DMS153 (cell line): ENCODE data around the gene ZNF687.
A peak's percentile ranks its signal among the peaks of the same experiment; 100 is the strongest.

Experiments used
- DNase-seq: peaks from one replicate; lab custom pipeline; 2025; lab: John Stamatoyannopoulos, UW

Gene ZNF687

DNA sequence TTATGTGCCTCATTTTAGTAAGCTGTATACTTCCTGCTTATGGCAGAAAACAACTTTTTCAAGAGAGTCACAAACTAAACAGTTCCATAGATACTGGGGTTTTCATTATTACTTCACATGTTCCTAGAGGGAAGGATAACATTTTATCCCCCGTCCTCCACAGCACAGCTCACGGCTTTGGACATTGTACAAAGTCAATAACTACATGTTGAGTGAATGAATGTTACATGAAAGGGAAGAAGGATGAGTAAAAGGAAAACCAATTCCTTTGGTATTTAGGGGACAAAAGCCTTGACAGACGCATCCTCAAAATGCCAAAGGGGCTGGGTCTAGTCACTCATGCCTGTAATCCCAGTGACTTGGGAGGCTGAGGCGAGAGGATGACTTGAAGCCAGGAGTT, 30.3 kb downstream of the ZNF687 start:
- DNase-seq: no peak

DNA sequence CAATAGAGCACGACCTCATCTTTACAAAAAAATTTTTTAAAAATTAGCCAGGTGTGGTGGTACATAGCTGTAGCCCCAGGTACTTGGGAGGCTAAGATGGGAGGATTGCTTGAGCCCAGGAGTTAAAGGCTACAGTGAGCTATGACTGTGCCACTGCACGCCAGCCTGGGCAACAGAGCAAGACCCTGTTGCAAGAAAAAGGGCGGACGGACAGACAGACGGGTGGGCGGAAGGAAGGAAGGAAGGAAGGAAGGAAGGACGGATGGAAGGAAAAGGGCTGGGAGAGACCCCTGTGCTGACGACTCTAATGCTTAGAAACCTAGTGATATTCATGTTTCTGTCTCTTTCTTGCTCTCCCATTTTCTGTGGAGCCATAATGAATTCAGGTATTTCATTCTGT, 30.7 kb downstream of the ZNF687 start:
- no peak for DNase-seq

DNA sequence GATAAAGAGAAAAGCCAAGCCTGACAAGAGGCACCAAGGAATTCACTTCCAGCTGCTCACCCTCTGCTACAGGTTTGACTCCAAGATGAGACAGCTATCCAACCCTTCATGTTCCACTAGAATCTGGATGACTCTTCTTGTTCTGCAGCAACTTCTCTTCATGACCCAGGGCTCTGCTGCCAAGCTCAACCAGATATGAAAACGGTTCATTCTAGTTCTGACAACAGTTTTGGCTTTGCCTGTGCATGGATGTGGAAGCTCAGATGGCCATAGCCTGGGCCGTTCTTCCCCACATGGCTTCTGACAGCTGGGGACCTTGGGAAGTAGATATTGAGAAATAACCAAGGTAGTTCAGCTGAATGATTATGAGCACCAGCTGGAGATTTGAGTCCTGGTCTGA, 31.4 kb downstream of the ZNF687 start:
- DNase-seq: no peak

DNA sequence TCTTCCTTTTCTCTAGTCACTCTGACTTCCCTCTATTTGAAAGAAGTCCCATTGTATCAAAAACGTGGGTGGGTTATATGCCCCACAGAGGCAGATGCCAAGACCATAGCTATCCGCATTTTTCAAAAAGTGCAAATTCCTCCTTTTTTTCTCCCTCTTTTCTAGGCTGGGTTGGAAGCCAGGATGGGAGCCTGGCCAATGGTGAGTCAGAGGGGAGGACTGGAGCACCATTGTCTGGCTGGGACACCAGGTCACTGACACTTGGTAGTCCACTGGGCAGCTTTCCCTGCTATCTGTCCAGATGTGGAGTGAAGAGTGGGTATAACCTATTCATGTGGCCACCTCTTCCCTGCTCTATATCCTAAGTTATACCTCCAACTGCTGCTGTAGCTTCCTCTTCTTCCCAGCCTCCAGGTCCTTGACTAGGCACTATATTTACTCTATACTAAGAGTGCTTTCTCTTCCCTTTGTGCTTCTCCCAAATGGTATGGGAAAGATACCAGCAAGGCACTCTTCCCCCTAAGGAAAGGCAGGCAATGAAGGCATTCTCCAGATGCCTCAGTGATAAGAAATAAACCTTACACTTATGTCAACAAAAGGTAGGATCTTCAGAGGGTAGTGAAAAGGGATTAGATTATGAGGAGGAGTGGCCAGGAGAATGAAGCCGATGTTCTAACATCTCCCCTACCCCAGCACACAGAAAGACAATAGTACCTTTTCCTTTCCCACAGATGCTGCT, 32.2 kb downstream of the ZNF687 start:
- DNase-seq: no peak

DNA sequence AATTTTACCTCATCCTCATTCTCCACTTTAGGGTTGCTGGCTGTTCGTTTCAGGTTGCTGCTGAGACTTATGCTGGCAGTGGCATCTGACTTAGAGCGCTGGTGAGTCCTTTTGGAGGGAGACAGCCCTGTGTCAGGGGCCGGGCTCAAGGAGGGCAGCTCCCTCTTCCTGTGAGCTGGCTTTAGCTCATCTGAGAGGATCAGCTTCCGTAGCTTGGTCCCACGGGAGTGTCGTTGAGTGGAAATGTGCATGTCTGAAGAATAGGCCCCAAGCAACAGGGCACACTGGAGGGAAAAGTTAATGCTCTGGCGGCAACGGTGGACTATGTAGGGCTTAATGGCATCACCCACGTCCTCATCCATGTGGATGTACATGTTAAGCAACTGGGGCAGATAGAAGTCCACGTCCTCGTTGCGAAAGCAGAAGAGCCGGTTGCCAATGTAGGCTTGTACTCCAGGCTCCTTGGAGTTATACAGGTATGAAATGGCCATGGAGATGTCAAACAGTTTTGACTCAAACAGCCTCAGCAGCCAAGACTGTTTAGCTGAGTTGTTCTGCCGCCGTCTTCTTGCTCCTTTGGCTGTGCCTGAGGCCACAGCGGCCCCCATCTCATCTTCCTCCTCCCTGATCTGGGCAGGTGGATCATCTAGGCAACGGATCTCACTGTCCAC, 33.6 kb downstream of the ZNF687 start:
- no peak for DNase-seq

DNA sequence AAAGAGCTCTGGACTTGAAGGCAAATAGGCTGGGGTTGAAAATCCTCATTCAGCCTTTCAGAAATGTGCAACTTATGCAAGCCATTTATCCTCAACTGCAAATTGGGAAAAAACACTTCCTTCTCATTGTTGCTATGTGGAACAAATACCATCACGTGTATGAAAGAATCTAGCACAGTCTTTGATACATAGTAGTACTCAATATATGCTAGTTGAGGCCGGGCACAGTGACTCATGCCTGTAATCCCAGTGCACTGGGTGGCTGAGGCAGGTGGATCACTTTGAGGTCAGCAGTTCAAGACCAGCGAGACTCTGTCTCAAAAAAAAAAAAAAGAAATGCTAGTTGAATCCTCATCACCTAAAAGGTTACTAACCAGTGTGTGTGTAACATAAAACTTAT, 36.9 kb downstream of the ZNF687 start:
- no peak for DNase-seq

DNA sequence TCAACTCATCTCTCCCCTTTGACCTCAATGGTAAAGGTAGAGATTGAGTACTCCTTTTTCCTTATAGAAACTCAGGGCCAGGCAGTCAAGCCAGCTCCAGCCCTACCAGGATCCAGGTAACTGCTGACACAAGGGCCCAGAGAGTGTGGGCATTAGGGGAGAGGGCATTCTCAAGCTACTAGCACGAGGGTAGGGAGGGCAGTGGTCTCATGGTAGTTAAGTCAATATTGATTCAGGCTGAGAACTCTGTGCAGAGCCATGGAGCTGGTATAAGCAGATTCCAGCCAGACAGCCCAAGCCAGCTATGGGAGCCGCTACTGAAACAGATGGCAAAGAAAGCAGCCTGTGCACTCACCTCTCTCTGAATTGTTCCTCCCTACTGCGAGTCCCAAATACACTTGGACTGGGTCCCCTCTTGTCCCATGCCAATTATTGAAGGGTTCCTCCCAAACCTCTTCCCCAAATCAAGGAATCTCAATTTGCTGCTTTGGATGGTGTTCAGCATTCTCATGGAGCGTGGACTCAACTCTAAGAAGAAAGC, 42.4 kb downstream of the ZNF687 start:
- DNase-seq: no peak

DNA sequence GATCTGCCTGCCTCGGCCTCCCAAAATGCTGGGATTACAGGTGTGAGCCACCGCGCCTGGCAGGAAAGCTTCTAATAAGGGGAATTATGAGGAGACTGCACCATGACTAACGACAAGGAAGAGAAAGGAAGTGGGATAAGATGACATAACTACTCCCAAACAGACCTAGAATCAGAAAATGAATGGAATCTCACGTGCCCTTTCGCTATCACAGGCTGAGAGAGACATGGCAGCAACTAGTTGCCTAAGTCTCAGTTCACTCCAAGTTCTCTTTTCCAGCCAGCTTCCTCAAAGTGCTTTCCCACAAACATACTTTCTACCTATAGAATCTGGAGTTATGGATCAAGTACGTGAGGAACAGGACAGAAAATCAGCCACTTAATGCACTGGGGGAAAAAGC, 43.1 kb downstream of the ZNF687 start:
- DNase-seq: no peak

DNA sequence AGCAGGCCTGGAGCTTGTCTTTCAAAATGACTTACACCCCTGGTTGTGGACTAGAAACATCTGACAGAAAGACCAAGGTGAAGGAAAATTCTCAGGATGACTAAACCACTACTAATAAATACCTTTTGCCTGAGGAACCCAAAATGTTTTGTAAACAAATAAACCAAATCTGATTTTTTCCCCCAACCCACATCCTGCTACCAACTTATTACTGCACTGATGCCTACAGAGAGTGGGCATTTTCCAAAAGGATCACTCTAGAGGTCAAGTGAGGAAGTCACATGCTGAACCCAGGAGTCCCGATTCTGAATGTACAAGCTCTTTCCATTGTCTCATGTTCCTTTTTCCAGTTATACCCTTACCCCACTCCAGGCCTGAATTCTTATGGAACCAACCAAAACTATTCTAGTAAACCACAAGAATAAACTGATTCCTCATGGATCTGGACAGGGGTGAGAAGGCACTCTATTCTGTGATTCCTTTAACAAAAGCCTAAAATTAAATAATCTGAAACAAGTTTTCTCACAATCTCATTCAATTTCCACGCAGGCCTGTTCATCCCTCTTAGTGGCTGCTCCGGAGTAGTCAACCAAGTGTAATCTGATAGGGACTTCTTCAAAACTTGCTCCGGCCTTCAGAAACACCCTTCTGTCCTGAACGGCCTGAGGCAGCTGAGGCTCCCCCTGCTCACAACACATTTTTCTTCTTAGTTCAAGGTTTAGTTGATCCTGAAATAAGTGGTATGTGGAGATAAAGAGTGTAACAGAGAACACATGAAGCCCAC, 43.7 kb downstream of the ZNF687 start:
- DNase-seq: no peak

DNA sequence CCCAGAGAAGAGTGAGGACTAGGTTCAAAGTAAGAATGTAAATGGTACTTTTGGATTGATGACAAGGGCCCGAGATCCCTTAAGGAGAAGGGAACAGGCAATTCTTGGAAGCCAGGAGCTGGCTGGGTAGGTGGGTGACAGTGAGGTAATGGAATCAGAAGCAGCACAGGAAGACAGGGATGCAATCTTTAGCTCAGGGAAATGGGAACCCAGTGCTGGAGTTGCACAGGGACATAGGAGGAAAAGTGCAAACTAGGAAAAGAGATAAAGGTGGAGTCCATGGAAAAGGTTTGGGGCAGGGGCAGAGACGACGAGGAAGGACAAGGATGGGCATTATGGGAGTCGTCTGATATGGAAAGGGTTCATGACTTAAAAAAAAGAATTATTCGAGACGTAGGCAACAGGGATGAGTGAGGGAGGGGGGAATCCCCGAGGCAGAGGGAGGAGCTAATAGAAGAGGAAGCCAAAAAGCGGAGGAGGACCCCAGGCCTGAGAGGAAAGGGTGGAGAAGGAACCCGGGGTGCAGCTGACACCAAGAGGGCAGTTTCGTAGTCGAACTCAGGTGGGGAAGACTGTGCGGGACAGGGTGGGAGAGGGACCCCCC, 44.6 kb downstream of the ZNF687 start:
- no peak for DNase-seq

DNA sequence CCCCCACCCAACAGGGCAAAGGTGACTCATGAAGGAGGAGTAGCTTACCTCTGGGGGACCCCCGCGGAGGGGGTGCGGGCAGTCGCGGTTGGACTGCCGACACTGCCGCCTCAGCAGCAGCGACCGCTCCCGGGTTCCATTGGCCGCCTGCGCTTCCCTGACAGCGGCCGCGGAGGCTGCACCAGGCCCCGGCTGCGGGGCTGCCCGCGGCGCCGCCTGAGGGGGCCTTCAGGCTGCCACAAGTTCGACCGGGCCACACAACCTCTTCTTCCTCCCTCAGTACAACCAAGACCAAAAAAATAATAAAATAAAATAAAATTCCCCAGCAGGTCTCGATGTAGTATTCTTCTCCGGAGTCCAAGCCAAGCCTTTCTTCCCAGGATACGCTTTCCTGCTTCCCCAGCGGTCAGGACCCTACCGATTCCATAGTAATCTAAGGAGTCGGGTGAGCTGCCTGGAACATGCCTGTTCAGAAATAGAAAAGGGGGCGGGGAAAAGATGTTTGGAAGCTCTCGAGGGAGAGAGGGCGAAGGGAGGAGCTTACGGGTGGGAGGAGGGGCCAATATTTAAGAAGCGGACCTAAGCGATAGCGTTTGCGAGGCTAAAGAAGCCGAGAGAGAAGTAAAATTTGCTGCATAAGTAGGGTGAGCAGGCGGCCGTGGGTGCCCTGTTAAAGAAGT, 45.3 kb downstream of the ZNF687 start, which contains the start of gene PI4KB:
Gene PI4KB, minus strand, starts transcription at position 194 of the 680 bp plus-strand sequence. CDS start 10,935 bp downstream, outside the sequence.
- peak; percentile 99 for DNase-seq

DNA sequence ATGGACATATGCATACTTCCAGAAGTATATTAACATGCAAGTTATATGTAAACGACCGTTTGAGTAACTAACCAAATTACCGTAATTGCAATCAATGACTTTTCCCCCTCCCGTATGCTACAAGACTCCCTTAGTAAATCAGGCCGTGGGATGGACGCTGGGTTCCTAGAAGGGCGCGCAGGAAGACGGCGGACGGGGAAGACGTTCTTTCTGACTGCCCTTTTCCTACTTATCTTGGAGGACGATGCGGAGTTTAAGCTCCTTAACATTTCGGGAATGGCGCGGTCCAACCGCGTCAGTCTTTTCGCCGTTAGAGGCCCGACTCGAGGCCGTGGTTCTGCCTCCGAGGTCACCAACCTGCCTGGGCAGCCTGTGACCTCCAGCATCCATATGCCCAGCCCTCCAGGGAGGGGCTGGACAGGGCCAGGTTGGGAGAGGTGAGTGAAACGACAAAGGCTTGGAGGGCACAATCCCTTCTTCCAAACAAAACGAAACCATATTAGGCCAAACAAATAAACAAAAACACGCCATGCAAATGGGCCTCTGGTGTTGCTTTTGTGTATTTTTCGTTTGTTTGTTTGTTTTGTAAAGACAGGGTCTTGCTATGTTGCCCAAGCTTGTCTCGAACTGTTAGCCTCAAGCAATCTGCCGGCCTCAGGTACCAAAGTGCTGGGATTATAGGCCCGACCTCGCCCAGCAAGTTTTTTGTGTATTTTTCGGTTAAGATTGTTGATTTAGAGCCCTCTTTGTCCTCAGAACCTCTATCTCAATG, 46.0 kb downstream of the ZNF687 start:
- peak; percentile 50 for DNase-seq

DNA sequence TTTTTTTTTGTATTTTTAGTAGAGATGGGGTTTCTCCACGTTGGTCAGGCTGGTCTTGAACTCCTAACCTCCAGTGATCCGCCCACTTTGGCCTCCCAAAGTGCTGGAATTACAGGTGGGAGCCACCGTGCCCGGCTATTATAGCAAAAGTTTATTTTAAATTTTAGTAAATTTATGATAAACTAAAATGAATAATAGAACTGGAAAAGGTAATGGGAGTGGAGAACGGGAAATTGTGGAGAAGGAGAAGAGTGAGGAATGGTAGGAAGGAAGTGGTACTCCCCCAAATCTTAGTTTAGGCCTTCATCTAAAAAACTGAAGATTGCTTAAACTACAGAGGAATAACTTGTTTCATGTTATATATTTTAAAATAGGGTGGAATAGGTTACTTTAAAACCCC, 52.7 kb downstream of the ZNF687 start:
- DNase-seq: no peak

DNA sequence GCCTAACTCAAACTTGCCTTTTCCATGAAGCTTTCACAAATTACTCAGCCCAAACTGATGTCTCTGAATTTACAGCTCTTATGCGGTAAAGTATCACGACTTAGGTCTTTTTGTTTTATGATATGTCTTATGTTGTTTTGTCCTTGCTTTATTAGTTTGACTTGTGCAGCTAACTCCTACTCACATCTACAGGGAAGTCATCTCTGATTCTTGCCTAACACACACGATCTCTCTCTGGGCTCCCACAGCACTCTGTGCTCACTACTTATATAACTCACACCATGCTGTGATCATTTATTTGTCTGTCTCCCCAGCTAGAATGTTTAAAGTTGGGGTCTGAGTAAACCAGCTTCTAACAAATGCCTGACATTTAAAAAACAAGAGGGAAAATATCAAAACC, 54.5 kb downstream of the ZNF687 start:
- no peak for DNase-seq

DNA sequence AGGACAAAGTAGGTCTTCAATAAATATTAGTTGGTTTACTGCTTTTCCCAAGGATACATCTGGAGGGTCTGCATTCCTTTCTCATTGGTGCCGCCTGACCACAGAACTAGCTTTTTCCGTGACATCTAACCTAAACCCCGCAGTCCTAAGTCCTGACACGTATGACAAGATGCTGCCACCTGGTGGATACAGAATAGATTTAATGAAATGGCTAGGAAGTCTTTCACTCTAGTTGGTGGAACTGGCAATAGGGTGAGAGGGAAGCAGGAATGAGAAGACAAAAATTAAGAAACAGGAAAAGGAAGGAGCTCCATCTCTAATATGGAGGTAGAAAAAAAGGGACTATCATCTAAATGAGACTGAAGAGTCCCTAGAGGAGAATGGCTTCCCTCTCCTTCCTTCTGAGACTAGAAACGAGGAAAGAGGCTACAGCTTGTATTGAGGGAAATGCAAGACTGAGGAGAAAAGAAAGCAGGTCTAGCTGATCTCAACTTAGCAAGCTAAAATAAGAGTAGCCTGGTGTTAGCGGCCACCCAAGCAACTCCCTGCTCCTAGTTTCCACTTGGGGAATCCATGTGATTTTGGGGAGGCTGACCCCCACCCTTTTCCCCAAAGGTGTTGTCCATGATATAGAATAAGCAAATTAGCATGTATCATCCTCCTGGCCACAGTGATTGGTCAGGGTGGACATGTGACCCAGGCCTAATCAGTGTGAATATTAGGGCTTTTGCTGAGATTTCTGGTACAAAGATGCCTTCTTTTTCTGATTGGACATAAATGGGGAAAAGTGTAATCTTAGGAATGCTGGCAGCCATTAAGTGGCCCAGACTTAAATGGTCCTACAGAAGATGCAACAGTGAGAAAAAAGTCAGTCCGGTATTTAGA, 59.0 kb downstream of the ZNF687 start:
- DNase-seq: peak; percentile 86
